ENCODE measurements around the gene NPAS3.

NPAS3 gene

GRCh38 chr14:33271891-33272290 is 333.2 kb downstream of the NPAS3 start:
- no peak for DNase-seq

GRCh38 chr14:33273978-33274377 is 335.3 kb downstream of the NPAS3 start:
- DNase-seq: no peak

GRCh38 chr14:33275879-33276278 is 337.2 kb downstream of the NPAS3 start:
- no peak for DNase-seq

GRCh38 chr14:33279865-33280264 is 341.2 kb downstream of the NPAS3 start:
- no peak for DNase-seq

- no peak for DNase-seq
These were observed 342.0 kb downstream of the NPAS3 start for GRCh38 chr14:33280646-33281045.

- no peak for DNase-seq
These were observed 343.9 kb downstream of the NPAS3 start for GRCh38 chr14:33282331-33283230.

- no peak for DNase-seq
These were observed 347.4 kb downstream of the NPAS3 start for GRCh38 chr14:33285902-33286700.

- no peak for DNase-seq
These were observed 348.5 kb downstream of the NPAS3 start for GRCh38 chr14:33287189-33287588.

- no peak for DNase-seq
These were observed 352.0 kb downstream of the NPAS3 start for GRCh38 chr14:33290641-33291040.

GRCh38 chr14:33291529-33292104 is 352.9 kb downstream of the NPAS3 start:
- no peak for DNase-seq

- DNase-seq: no peak
These were observed 355.7 kb downstream of the NPAS3 start for GRCh38 chr14:33294419-33294818.

- no peak for DNase-seq
These were observed 358.9 kb downstream of the NPAS3 start for GRCh38 chr14:33297565-33297964.

GRCh38 chr14:33307691-33308251 is 369.1 kb downstream of the NPAS3 start:
- DNase-seq: no peak

- DNase-seq: no peak
These were observed 370.4 kb downstream of the NPAS3 start for GRCh38 chr14:33309106-33309505.

GRCh38 chr14:33315217-33315616 is 376.5 kb downstream of the NPAS3 start:
- no peak for DNase-seq

- no peak for DNase-seq
These were observed 377.0 kb downstream of the NPAS3 start for GRCh38 chr14:33315721-33316120.

GRCh38 chr14:33317675-33318074 is 379.0 kb downstream of the NPAS3 start:
- no peak for DNase-seq

GRCh38 chr14:33323979-33324378 is 385.3 kb downstream of the NPAS3 start:
- no peak for DNase-seq

GRCh38 chr14:33331176-33331949 is 392.7 kb downstream of the NPAS3 start:
- DNase-seq: no peak

GRCh38 chr14:33332497-33332896 is 393.8 kb downstream of the NPAS3 start:
- DNase-seq: no peak

- no peak for DNase-seq
These were observed 396.7 kb downstream of the NPAS3 start for GRCh38 chr14:33335366-33335765.

GRCh38 chr14:33342299-33342974 is 403.8 kb downstream of the NPAS3 start:
- no peak for DNase-seq

All from activated CD4-positive, alpha-beta T cell treated with anti-CD3 and anti-CD28 coated beads, Interleukin-2, amount 50 U/mL, for 1 hour (primary cell).